WTC11 (cell line): ENCODE measurements around the gene STH.

Experiments
- CREB1 ChIP-seq: sonication (generic); formaldehyde crosslinking; IDR thresholded peaks from 2 replicates; pipeline ENCODE4 v1.8.0; 2023; ENCODE audit warnings: mild to moderate bottlenecking, missing genetic modification reagents
- ETV6 ChIP-seq: sonication (generic); formaldehyde crosslinking; IDR thresholded peaks from 2 replicates; pipeline ENCODE4 v1.8.1; 2022; ENCODE audit warnings: mild to moderate bottlenecking, missing genetic modification reagents
- FOXJ3 ChIP-seq: sonication (generic); formaldehyde crosslinking; IDR thresholded peaks from 2 replicates; pipeline ENCODE4 v1.9.0; 2021; ENCODE audit warnings: missing genetic modification reagents, mild to moderate bottlenecking, borderline replicate concordance
- SP1 ChIP-seq: sonication (generic); formaldehyde crosslinking; conservative IDR thresholded peaks from 2 replicates; pipeline ENCODE4 v1.8.1; 2022; ENCODE audit warnings: missing genetic modification reagents
- TEAD1 ChIP-seq: sonication (generic); formaldehyde crosslinking; IDR thresholded peaks from 2 replicates; pipeline ENCODE4 v1.8.0; 2022; ENCODE audit warnings: mild to moderate bottlenecking, missing genetic modification reagents
- ZNF121 ChIP-seq: sonication (generic); formaldehyde crosslinking; IDR thresholded peaks from 2 replicates; pipeline ENCODE4 v1.8.0; 2023; ENCODE audit warnings: missing genetic modification reagents
- ZNF263 ChIP-seq: sonication (generic); formaldehyde crosslinking; IDR thresholded peaks from 2 replicates; pipeline ENCODE4 v1.8.1; 2022; ENCODE audit warnings: low read depth, mild to moderate bottlenecking, moderate library complexity, missing genetic modification reagents
- TF ChIP-seq, protein P1 (sequence below): sonication (generic); formaldehyde crosslinking; IDR thresholded peaks from 2 replicates; pipeline ENCODE4 v1.8.1; 2023; ENCODE audit warnings: mild to moderate bottlenecking, missing genetic modification reagents
- TF ChIP-seq, protein P2 (sequence below): fragments of 200-600 bp; IDR thresholded peaks from 2 replicates; pipeline ENCODE4 v1.8.0; 2022; ENCODE audit warnings: antibody characterized with exemption
- TF ChIP-seq, protein P3 (sequence below): sonication (generic); formaldehyde crosslinking; IDR thresholded peaks from 2 replicates; pipeline ENCODE4 v1.8.1; 2023; ENCODE audit warnings: mild to moderate bottlenecking, missing genetic modification reagents, moderate library complexity
- TF ChIP-seq, protein P4 (sequence below): fragments of 250-450 bp; sonication (Bioruptor Pico); conservative IDR thresholded peaks from 2 replicates; pipeline ENCODE4 v1.9.0; 2021; ENCODE audit warnings: mild to moderate bottlenecking
- TF ChIP-seq, protein P5 (sequence below): sonication (generic); formaldehyde crosslinking; IDR thresholded peaks from 2 replicates; pipeline ENCODE4 v1.8.0; 2022; ENCODE audit warnings: mild to moderate bottlenecking, missing genetic modification reagents

DNA sequence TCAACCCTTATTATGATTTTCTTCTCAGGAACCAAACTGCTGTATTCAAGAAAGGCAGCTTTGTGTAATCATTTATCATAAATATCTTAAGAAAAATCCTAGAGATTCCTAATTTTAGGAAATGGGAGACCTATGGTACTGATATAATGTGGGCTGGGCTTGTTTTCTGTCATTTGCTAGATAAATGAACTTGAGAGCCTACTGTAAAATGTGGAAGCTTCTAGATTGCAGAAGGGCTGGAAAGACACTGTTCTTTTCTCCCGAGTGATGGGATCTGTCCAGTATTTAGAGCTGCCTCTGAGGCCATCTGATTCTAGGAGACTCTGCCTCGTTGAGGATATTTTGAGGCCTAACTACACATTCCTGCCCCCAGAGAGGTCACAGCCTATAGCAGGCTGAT lies 19.9 kb upstream of the STH start:
- TF ChIP-seq, protein P1, sequence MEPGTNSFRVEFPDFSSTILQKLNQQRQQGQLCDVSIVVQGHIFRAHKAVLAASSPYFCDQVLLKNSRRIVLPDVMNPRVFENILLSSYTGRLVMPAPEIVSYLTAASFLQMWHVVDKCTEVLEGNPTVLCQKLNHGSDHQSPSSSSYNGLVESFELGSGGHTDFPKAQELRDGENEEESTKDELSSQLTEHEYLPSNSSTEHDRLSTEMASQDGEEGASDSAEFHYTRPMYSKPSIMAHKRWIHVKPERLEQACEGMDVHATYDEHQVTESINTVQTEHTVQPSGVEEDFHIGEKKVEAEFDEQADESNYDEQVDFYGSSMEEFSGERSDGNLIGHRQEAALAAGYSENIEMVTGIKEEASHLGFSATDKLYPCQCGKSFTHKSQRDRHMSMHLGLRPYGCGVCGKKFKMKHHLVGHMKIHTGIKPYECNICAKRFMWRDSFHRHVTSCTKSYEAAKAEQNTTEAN, result no peak
- TF ChIP-seq CREB1 (CRISPR knock-in tag) (no peak), FOXJ3 (CRISPR knock-in tag) (no peak), TEAD1 (CRISPR knock-in tag) (no peak), ZNF263 (CRISPR knock-in tag) (no peak), SP1 (CRISPR knock-in tag) (no peak), ETV6 (CRISPR knock-in tag) (no peak), ZNF121 (no peak)
- TF ChIP-seq, protein P2, sequence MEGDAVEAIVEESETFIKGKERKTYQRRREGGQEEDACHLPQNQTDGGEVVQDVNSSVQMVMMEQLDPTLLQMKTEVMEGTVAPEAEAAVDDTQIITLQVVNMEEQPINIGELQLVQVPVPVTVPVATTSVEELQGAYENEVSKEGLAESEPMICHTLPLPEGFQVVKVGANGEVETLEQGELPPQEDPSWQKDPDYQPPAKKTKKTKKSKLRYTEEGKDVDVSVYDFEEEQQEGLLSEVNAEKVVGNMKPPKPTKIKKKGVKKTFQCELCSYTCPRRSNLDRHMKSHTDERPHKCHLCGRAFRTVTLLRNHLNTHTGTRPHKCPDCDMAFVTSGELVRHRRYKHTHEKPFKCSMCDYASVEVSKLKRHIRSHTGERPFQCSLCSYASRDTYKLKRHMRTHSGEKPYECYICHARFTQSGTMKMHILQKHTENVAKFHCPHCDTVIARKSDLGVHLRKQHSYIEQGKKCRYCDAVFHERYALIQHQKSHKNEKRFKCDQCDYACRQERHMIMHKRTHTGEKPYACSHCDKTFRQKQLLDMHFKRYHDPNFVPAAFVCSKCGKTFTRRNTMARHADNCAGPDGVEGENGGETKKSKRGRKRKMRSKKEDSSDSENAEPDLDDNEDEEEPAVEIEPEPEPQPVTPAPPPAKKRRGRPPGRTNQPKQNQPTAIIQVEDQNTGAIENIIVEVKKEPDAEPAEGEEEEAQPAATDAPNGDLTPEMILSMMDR, result no peak
- TF ChIP-seq, protein P3, sequence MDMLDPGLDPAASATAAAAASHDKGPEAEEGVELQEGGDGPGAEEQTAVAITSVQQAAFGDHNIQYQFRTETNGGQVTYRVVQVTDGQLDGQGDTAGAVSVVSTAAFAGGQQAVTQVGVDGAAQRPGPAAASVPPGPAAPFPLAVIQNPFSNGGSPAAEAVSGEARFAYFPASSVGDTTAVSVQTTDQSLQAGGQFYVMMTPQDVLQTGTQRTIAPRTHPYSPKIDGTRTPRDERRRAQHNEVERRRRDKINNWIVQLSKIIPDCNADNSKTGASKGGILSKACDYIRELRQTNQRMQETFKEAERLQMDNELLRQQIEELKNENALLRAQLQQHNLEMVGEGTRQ (CRISPR knock-in tag), result no peak
- TF ChIP-seq, protein P4, sequence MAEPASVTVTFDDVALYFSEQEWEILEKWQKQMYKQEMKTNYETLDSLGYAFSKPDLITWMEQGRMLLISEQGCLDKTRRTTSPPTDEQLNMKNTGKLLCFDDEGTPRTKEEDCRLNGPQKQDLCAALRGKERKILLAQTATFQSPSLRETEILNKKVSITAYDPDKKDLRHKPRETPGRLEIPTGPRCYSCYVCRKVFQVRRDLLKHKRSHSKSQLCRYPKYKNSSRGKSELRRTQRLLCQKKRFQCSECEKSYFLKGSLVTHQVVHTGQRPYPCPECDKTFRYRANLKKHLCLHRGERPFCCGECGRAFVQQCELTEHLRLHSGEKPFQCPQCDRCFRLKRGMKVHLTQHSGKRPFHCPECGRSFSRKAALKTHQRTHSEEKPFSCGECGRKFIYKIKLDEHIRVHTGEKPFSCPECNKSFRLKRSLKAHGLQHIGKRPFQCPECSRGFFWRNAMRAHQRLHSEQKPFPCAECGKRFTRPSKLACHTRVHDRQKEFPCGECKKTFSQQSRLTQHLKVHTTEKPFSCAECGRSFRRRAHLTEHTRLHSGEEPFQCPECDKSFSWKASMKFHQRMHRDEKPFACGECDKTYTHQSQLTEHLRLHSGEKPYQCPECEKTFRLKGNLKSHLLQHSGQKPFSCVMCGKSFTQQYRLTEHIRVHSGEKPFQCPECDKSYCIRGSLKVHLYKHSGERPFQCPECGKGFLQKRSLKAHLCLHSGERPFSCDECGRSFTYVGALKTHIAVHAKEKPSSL (CRISPR knock-in tag), result no peak
- TF ChIP-seq, protein P5, sequence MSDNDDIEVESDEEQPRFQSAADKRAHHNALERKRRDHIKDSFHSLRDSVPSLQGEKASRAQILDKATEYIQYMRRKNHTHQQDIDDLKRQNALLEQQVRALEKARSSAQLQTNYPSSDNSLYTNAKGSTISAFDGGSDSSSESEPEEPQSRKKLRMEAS (CRISPR knock-in tag), result no peak
